Caco-2 (cell line): ENCODE measurements around the gene STRADA. TPM values are rescaled to one million over a fixed set of nuclear protein-coding genes. Genes with fewer than 3 reads are reported as not detected.

Source experiments
- BruUV-seq: library from RNA; stranded (reverse); fragments of 400-500 nt; replicated peaks from 2 replicates; lab custom pipeline; 2021; lab: Mats Ljungman, UMichigan
- CTCF ChIA-PET: fragments of 300-600 bp; sonication (Branson Sonifier 250); formaldehyde crosslinking; loops from one replicate; lab custom pipeline; 2022; ENCODE audit warnings: antibody characterized with exemption; lab: Charles Lee
- POLR2A ChIA-PET: fragments of 300-600 bp; sonication (Branson Sonifier 250); formaldehyde crosslinking; loops from one replicate; lab custom pipeline; 2022; ENCODE audit warnings: antibody characterized with exemption; lab: Charles Lee
- DNase-seq, 2 experiments: peaks; one replicate each; pipeline versions ENCODE4 v3.0.0 to v3.0.0-alpha.2; 2020 to 2022
- H3K27me3 ChIP-seq: replicated peaks from 2 replicates; pipeline ENCODE4 v1.6.0; 2011; ENCODE audit warnings: low read length; ENCODE audit not compliant: control insufficient read depth, insufficient read depth
- H3K36me3 ChIP-seq: 2 replicates; pipeline ENCODE4 v1.5.1; 2011; ENCODE audit warnings: low read length; ENCODE audit not compliant: control insufficient read depth, insufficient read depth
- H3K4me1 ChIP-seq: fragments of 250-450 bp; sonication (Bioruptor Pico); 2 replicates; pipeline ENCODE4 v1.5.1; 2020; ENCODE audit warnings: mild to moderate bottlenecking
- H3K4me3 ChIP-seq: 2 replicates; pipeline ENCODE4 v1.5.1; 2011; ENCODE audit warnings: low read depth, mild to moderate bottlenecking, control low read depth, low read length
- H3K9me3 ChIP-seq: fragments of 250-450 bp; sonication (Bioruptor Pico); 2 replicates; pipeline ENCODE4 v1.5.1; 2020; ENCODE audit warnings: mild to moderate bottlenecking, moderate library complexity
- H3K27ac Mint-ChIP-seq: one replicate; pipeline ENCODE4 v1.8.0; 2022; ENCODE audit warnings: mixed read lengths; ENCODE audit not compliant: unreplicated experiment
- H3K27me3 Mint-ChIP-seq: one replicate; pipeline ENCODE4 v1.8.0; 2022; ENCODE audit warnings: mixed read lengths; ENCODE audit not compliant: insufficient read depth, unreplicated experiment
- H3K36me3 Mint-ChIP-seq: one replicate; pipeline ENCODE4 v1.8.0; 2022; ENCODE audit warnings: mild to moderate bottlenecking, mixed read lengths; ENCODE audit not compliant: insufficient read depth, unreplicated experiment
- H3K4me1 Mint-ChIP-seq: one replicate; pipeline ENCODE4 v1.8.0; 2022; ENCODE audit warnings: low read depth, mixed read lengths; ENCODE audit not compliant: unreplicated experiment
- H3K4me3 Mint-ChIP-seq: one replicate; pipeline ENCODE4 v1.8.0; 2022; ENCODE audit warnings: mild to moderate bottlenecking, moderate library complexity, mixed read lengths; ENCODE audit not compliant: unreplicated experiment
- H3K9me3 Mint-ChIP-seq: one replicate; pipeline ENCODE4 v1.8.0; 2022; ENCODE audit warnings: mixed read lengths; ENCODE audit not compliant: unreplicated experiment
- CTCF ChIP-seq, 2 experiments: fragments of 200-600 bp in 1 of 2; IDR thresholded peaks; 1 replicate in 1 of 2; 2 replicates in 1 of 2; pipeline versions ENCODE4 v1.5.1 to v1.8.0; 2011 to 2022; ENCODE audit warnings: antibody characterized with exemption in 1 of 2, control low read depth in 1 of 2, inconsistent platforms in 1 of 2, low read depth in 1 of 2, low read length in 1 of 2, mild to moderate bottlenecking in 1 of 2, moderate library complexity in 1 of 2; ENCODE audit not compliant: insufficient read depth in 1 of 2, severe bottlenecking in 1 of 2, unreplicated experiment in 1 of 2
- intact Hi-C: fragments of 100-400 bp; cut with micrococcal nuclease; formaldehyde crosslinking; loops from one replicate; pipeline ENCODE4 v1.10.0; 2022; ENCODE audit not compliant: unreplicated experiment
- total RNA-seq: library from RNA; stranded (reverse); gene quantifications from 2 replicates; pipeline ENCODE4 v1.2.3, GENCODE V29; 2022

The STRADA gene
- total RNA-seq, 1 experiment from 2014 or later = 23.4 TPM

- intact Hi-C loops = loop anchor here (5.0 kb wide), 1 partner anchor 41 kb away; the partner anchor contains the start of gene STRADA
- no peaks in the 10 kb centered on the region for H3K9me3 Mint-ChIP-seq
- ChIA-PET POLR2A (no interaction called here), CTCF (interaction anchor here (0.7 kb wide), 1 partner anchor 86 kb away, joined by 3 read pairs; no protein-coding TSS in a partner anchor)
- BruUV-seq = no TSS peak
- Histone ChIP-seq H3K27me3 (no peaks in the 10 kb centered on the region), H3K4me1 (no peaks in the 10 kb centered on the region), H3K36me3 (no peaks in the 10 kb centered on the region), H3K9me3 (no peaks in the 10 kb centered on the region), H3K4me3 (no peak overlapping the region)
- TF ChIP-seq CTCF (IDR thresholded peaks at IDR 0.05; ENCODE audit: insufficient read depth in 1 of 2, low read depth in 1 of 2, low read length in 1 of 2, severe bottlenecking in 1 of 2, unreplicated experiment in 1 of 2) = no peak
- no peaks in the 10 kb centered on the region for H3K4me1 Mint-ChIP-seq
- H3K36me3 Mint-ChIP-seq = peaks cover 17% of the 10 kb centered on the region
- DNase-seq = no peak
- H3K4me3 Mint-ChIP-seq = peak overlapping the region; percentile 57
- no peaks in the 10 kb centered on the region for H3K27me3 Mint-ChIP-seq
- H3K27ac Mint-ChIP-seq = no peak overlapping the region
Observed at GRCh38 chr17:63701456-63701820, 40.2 kb downstream of the STRADA start.

- H3K27me3 Mint-ChIP-seq = no peaks in the 10 kb centered on the region
- peak overlapping the region; percentile 57 for H3K4me3 Mint-ChIP-seq
- Histone ChIP-seq H3K4me3 (peak overlapping the region; percentile 59), H3K9me3 (no peaks in the 10 kb centered on the region), H3K4me1 (no peaks in the 10 kb centered on the region), H3K36me3 (no peaks in the 10 kb centered on the region), H3K27me3 (no peaks in the 10 kb centered on the region)
- no peaks in the 10 kb centered on the region for H3K4me1 Mint-ChIP-seq
- POLR2A ChIA-PET = no interaction called here
- no peak for TF ChIP-seq CTCF (IDR thresholded peaks at IDR 0.05; ENCODE audit: insufficient read depth in 1 of 2, low read depth in 1 of 2, low read length in 1 of 2, severe bottlenecking in 1 of 2, unreplicated experiment in 1 of 2)
- no peaks in the 10 kb centered on the region for H3K9me3 Mint-ChIP-seq
- H3K27ac Mint-ChIP-seq = no peak overlapping the region
- DNase-seq = no peak
- CTCF ChIA-PET = no interaction called here
- H3K36me3 Mint-ChIP-seq = peaks cover 11% of the 10 kb centered on the region
- intact Hi-C loops = loop anchor here (5.0 kb wide), 1 partner anchor 42 kb away; the partner anchor contains the start of gene STRADA
- BruUV-seq = no TSS peak
Observed at GRCh38 chr17:63700528-63701455, 40.8 kb downstream of the STRADA start.

GRCh38 chr17:63699638-63700527, 41.7 kb downstream of the STRADA start, which contains the start of gene LIMD2:
TSS of gene LIMD2 (minus strand) at chr17:63700125. CDS start at chr17:63699298, 827 bp downstream.
- Histone ChIP-seq H3K4me3 (peak within 1 kb of the TSS; percentile 59), H3K9me3 (no peaks in the 10 kb centered on the region), H3K27me3 (no peaks in the 10 kb centered on the region), H3K36me3 (no peaks in the 10 kb centered on the region), H3K4me1 (no peaks in the 10 kb centered on the region)
- H3K4me1 Mint-ChIP-seq = no peaks in the 10 kb centered on the region
- peak within 1 kb of the TSS; percentile 65 for H3K4me3 Mint-ChIP-seq
- no TSS peak for BruUV-seq
- H3K27ac Mint-ChIP-seq = no peak within 1 kb of the TSS
- no peak for TF ChIP-seq CTCF (IDR thresholded peaks at IDR 0.05; ENCODE audit: insufficient read depth in 1 of 2, low read depth in 1 of 2, low read length in 1 of 2, severe bottlenecking in 1 of 2, unreplicated experiment in 1 of 2)
- POLR2A ChIA-PET = no interaction called here
- peak in 1 of 2 experiments; percentile 56 for DNase-seq
- H3K9me3 Mint-ChIP-seq = no peaks in the 10 kb centered on the region
- H3K27me3 Mint-ChIP-seq = no peaks in the 10 kb centered on the region
- intact Hi-C loops = loop anchor here (5.0 to 10.0 kb wide), 4 partner anchors 42 to 275 kb away; partner anchors contain the start of genes FTSJ3, MAP3K3, PSMC5 and STRADA
- CTCF ChIA-PET = no interaction called here
- peaks cover 8% of the 10 kb centered on the region for H3K36me3 Mint-ChIP-seq
